ENCODE data around the gene TUBD1. TPM values are rescaled to one million over a fixed set of nuclear protein-coding genes. Genes with fewer than 3 reads are reported as not detected.

Gene TUBD1
- total and polyA plus RNA-seq, 2 donors from 2014 or later: 6.8 to 11.9 TPM

GRCh38 chr17:59907467-59907866 is 14.7 kb upstream of the TUBD1 start:
- DNase-seq: no peak
- no peak for TF ChIP-seq CTCF (IDR thresholded peaks at IDR 0.05; ENCODE audit: borderline replicate concordance, extremely low read depth, insufficient read depth)

GRCh38 chr17:59903455-59903854 is 10.7 kb upstream of the TUBD1 start:
- Histone ChIP-seq H3K4me1 (ENCODE audit: control insufficient read depth in 2 of 3, insufficient read depth in 2 of 3, low read depth in 1 of 3, low read length in 3 of 3) (peaks cover 0 to 3% (median 0%) of the 10 kb centered on the region in 3 donors), H3K27ac (ENCODE audit: low read depth in 2 of 2, low read length in 2 of 2) (no peak overlapping the region), H3K9ac (ENCODE audit: low read length in 3 of 3) (no peak overlapping the region), H3K4me3 (ENCODE audit: low read length in 3 of 3) (no peak overlapping the region), H3K36me3 (ENCODE audit: control insufficient read depth in 2 of 3, insufficient read depth in 3 of 3, low read length in 3 of 3) (no peaks in the 10 kb centered on the region), H3K27me3 (ENCODE audit: control insufficient read depth, insufficient read depth, low read length) (no peaks in the 10 kb centered on the region), H3K9me3 (ENCODE audit: control insufficient read depth in 2 of 3, insufficient read depth in 1 of 3, low read length in 3 of 3) (no peaks in the 10 kb centered on the region)
- no peak for FAIRE-seq
- no peak for TF ChIP-seq CTCF (IDR thresholded peaks at IDR 0.05; ENCODE audit: borderline replicate concordance, extremely low read depth, insufficient read depth)
- no peak for DNase-seq
- intact Hi-C loops (cut with DNase I): no loop called here

More at GRCh38 chr17:59907467-59907866, 14.7 kb upstream of the TUBD1 start:
- intact Hi-C loops (cut with DNase I): no loop called here
- Histone ChIP-seq H3K27ac (ENCODE audit: low read depth in 2 of 2, low read length in 2 of 2) (no peak overlapping the region), H3K9ac (ENCODE audit: low read length in 3 of 3) (no peak overlapping the region), H3K27me3 (ENCODE audit: control insufficient read depth, insufficient read depth, low read length) (no peaks in the 10 kb centered on the region), H3K36me3 (ENCODE audit: control insufficient read depth in 2 of 3, insufficient read depth in 3 of 3, low read length in 3 of 3) (no peaks in the 10 kb centered on the region), H3K4me3 (ENCODE audit: low read length in 3 of 3) (no peak overlapping the region), H3K4me1 (ENCODE audit: control insufficient read depth in 2 of 3, insufficient read depth in 2 of 3, low read depth in 1 of 3, low read length in 3 of 3) (peaks cover 0 to 3% (median 0%) of the 10 kb centered on the region in 3 donors), H3K9me3 (ENCODE audit: control insufficient read depth in 2 of 3, insufficient read depth in 1 of 3, low read length in 3 of 3) (no peaks in the 10 kb centered on the region)
- no peak for FAIRE-seq

GRCh38 chr17:59901604-59902003 is 8.9 kb upstream of the TUBD1 start:
- no peak for TF ChIP-seq CTCF (IDR thresholded peaks at IDR 0.05; ENCODE audit: borderline replicate concordance, extremely low read depth, insufficient read depth)
- FAIRE-seq: no peak
- intact Hi-C loops (cut with DNase I): no loop called here

GRCh38 chr17:59899099-59899498 is 6.4 kb upstream of the TUBD1 start:
- intact Hi-C loops (cut with DNase I): no loop called here
- H3K4me3 ChIP-seq (ENCODE audit: low read length in 3 of 3): no peak overlapping the region
- no peak for TF ChIP-seq CTCF (IDR thresholded peaks at IDR 0.05; ENCODE audit: borderline replicate concordance, extremely low read depth, insufficient read depth)
- no peaks in the 10 kb centered on the region for H3K27me3 ChIP-seq (ENCODE audit: control insufficient read depth, insufficient read depth, low read length)
- H3K9me3 ChIP-seq (ENCODE audit: control insufficient read depth in 2 of 3, insufficient read depth in 1 of 3, low read length in 3 of 3): no peaks in the 10 kb centered on the region
- no peak overlapping the region for H3K9ac ChIP-seq (ENCODE audit: low read length in 3 of 3)
- DNase-seq (peak in 2 of 5 donors; percentile 11 to 31), FAIRE-seq (no peak)
- no peak overlapping the region for H3K27ac ChIP-seq (ENCODE audit: low read depth in 2 of 2, low read length in 2 of 2)
- peaks cover 0 to 5% (median 0%) of the 10 kb centered on the region in 3 donors for H3K4me1 ChIP-seq (ENCODE audit: control insufficient read depth in 2 of 3, insufficient read depth in 2 of 3, low read depth in 1 of 3, low read length in 3 of 3)
- H3K36me3 ChIP-seq (ENCODE audit: control insufficient read depth in 2 of 3, insufficient read depth in 3 of 3, low read length in 3 of 3): no peaks in the 10 kb centered on the region

More at GRCh38 chr17:59901604-59902003, 8.9 kb upstream of the TUBD1 start:
- Histone ChIP-seq H3K9ac (ENCODE audit: low read length in 3 of 3) (no peak overlapping the region), H3K4me3 (ENCODE audit: low read length in 3 of 3) (no peak overlapping the region), H3K27me3 (ENCODE audit: control insufficient read depth, insufficient read depth, low read length) (no peaks in the 10 kb centered on the region), H3K36me3 (ENCODE audit: control insufficient read depth in 2 of 3, insufficient read depth in 3 of 3, low read length in 3 of 3) (no peaks in the 10 kb centered on the region), H3K27ac (ENCODE audit: low read depth in 2 of 2, low read length in 2 of 2) (no peak overlapping the region), H3K4me1 (ENCODE audit: control insufficient read depth in 2 of 3, insufficient read depth in 2 of 3, low read depth in 1 of 3, low read length in 3 of 3) (peaks cover 0 to 3% (median 0%) of the 10 kb centered on the region in 3 donors), H3K9me3 (ENCODE audit: control insufficient read depth in 2 of 3, insufficient read depth in 1 of 3, low read length in 3 of 3) (no peaks in the 10 kb centered on the region)
- DNase-seq: no peak

Data from kidney (tissue), 14 donors.